Neutrophil (primary cell): ENCODE data around the gene GARIN5B.
"Not testable (repeated sequence)": the region's sequence is repeated elsewhere in the genome, so short reads cannot be mapped to it uniquely, and the experiment has no call there.

Experiments used
- H3K27ac ChIP-seq: fragments of 200-600 bp; sonication (generic); 2 replicates; pipeline ENCODE4 v1.5.1; 2016; ENCODE audit warnings: mild to moderate bottlenecking, moderate library complexity
- H3K27me3 ChIP-seq: fragments of 200-600 bp; sonication (generic); 2 replicates; pipeline ENCODE4 v1.6.0; 2016; ENCODE audit warnings: mild to moderate bottlenecking
- H3K36me3 ChIP-seq: fragments of 200-600 bp; sonication (generic); 2 replicates; pipeline ENCODE4 v1.5.1; 2017
- H3K4me1 ChIP-seq, 2 experiments: fragments of 200-600 bp in 1 of 2; sonication (generic) in 1 of 2; 1 replicate in 1 of 2; 2 replicates in 1 of 2; pipeline versions ENCODE4 v1.5.1 to v1.6.1; 2013 to 2016; ENCODE audit warnings: low read depth in 1 of 2, low read length in 1 of 2, mild to moderate bottlenecking in 1 of 2, moderate library complexity in 1 of 2; ENCODE audit not compliant: control insufficient read depth in 1 of 2, insufficient read depth in 1 of 2
- H3K4me3 ChIP-seq, 2 experiments: fragments of 200-600 bp in 1 of 2; sonication (generic) in 1 of 2; 1 replicate in 1 of 2; 2 replicates in 1 of 2; pipeline ENCODE4 v1.5.1; 2013 to 2016; ENCODE audit warnings: low read depth in 1 of 2, low read length in 1 of 2, mild to moderate bottlenecking in 1 of 2, moderate library complexity in 1 of 2
- H3K9me3 ChIP-seq: fragments of 200-600 bp; sonication (generic); 2 replicates; pipeline ENCODE4 v1.5.1; 2016
- CTCF ChIP-seq: fragments of 200-600 bp; sonication (generic); IDR thresholded peaks from 2 replicates; pipeline ENCODE4 v1.5.1; 2016; ENCODE audit warnings: antibody characterized with exemption

Gene GARIN5B

GRCh38 chr19:55362990-55363716, at the start of gene GARIN5B:
TSS of gene GARIN5B (minus strand) at chr19:55363260. CDS start at chr19:55363066, 194 bp downstream.
- H3K27me3 ChIP-seq = peaks cover 39% of the 10 kb centered on the region
- H3K36me3 ChIP-seq = no peaks in the 10 kb centered on the region
- no peak within 1 kb of the TSS for H3K4me3 ChIP-seq
- no peaks in the 10 kb centered on the region for H3K4me1 ChIP-seq
- H3K9me3 ChIP-seq = no peaks in the 10 kb centered on the region
- H3K27ac ChIP-seq = no peak within 1 kb of the TSS
- TF ChIP-seq CTCF = no peak

GRCh38 chr19:55410168-55410567, 47.1 kb upstream of the GARIN5B start:
- Histone ChIP-seq H3K4me1 (peaks cover 25 to 26% of the 10 kb centered on the region in 2 experiments), H3K27ac (no peak overlapping the region), H3K9me3 (no peaks in the 10 kb centered on the region), H3K4me3 (no peak overlapping the region), H3K36me3 (no peaks in the 10 kb centered on the region), H3K27me3 (no peaks in the 10 kb centered on the region)
- no peak for TF ChIP-seq CTCF

GRCh38 chr19:55409179-55409578, 46.1 kb upstream of the GARIN5B start:
- Histone ChIP-seq H3K4me1 (peaks cover 25 to 26% of the 10 kb centered on the region in 2 experiments), H3K27ac (peak overlapping the region; percentile 100)
- not testable (repeated sequence) for H3K27me3 ChIP-seq, H3K36me3 ChIP-seq, H3K4me3 ChIP-seq, H3K9me3 ChIP-seq

GRCh38 chr19:55408533-55408872, 45.4 kb upstream of the GARIN5B start:
- no peaks in the 10 kb centered on the region for H3K27me3 ChIP-seq
- H3K9me3 ChIP-seq = no peaks in the 10 kb centered on the region
- peak overlapping the region; percentile 100 for H3K27ac ChIP-seq
- peaks cover 8% of the 10 kb centered on the region for H3K36me3 ChIP-seq
- H3K4me3 ChIP-seq = peak overlapping the region; percentile 76 to 89
- TF ChIP-seq CTCF = no peak
- peaks cover 25 to 26% of the 10 kb centered on the region in 2 experiments for H3K4me1 ChIP-seq

GRCh38 chr19:55407800-55408532, 44.9 kb upstream of the GARIN5B start:
- peak; percentile 45 for TF ChIP-seq CTCF

GRCh38 chr19:55407550-55407799, 44.4 kb upstream of the GARIN5B start, which contains the start of gene UBE2S:
TSS of gene UBE2S (minus strand) at chr19:55407788. CDS start at chr19:55407589, 199 bp downstream.
- Histone ChIP-seq H3K4me1 (peaks cover 25 to 26% of the 10 kb centered on the region in 2 experiments), H3K36me3 (peaks cover 18% of the 10 kb centered on the region), H3K4me3 (peak within 1 kb of the TSS; percentile 76 to 89), H3K27ac (peak within 1 kb of the TSS; percentile 100)
- H3K27me3 ChIP-seq, H3K9me3 ChIP-seq: not testable (repeated sequence)

More at GRCh38 chr19:55407800-55408532, 44.9 kb upstream of the GARIN5B start:
- Histone ChIP-seq H3K9me3 (no peaks in the 10 kb centered on the region), H3K4me1 (peaks cover 25 to 26% of the 10 kb centered on the region in 2 experiments), H3K27me3 (no peaks in the 10 kb centered on the region), H3K36me3 (peaks cover 13% of the 10 kb centered on the region), H3K27ac (peak overlapping the region; percentile 100), H3K4me3 (peak overlapping the region; percentile 76 to 89)
